Myocyte (in vitro differentiated cells): Measurements from ENCODE around the gene USP8. TPM values are rescaled to one million over a fixed set of nuclear protein-coding genes. Genes with fewer than 3 reads are reported as not detected.
A peak's percentile ranks its signal among the peaks of the same experiment; 100 is the strongest.

Source experiments
- DNase-seq: peaks from one replicate; pipeline ENCODE4 v3.0.0-alpha.2; 2012; ENCODE audit warnings: low read depth
- total RNA-seq: library from RNA; depleted of rRNA; stranded (reverse); fragments of >200 nt; gene quantifications from 2 replicates; pipeline ENCODE4 v1.2.3, GENCODE V29; 2014

Gene USP8
- total RNA-seq, 1 donor from 2014 or later: 50.5 TPM

DNA sequence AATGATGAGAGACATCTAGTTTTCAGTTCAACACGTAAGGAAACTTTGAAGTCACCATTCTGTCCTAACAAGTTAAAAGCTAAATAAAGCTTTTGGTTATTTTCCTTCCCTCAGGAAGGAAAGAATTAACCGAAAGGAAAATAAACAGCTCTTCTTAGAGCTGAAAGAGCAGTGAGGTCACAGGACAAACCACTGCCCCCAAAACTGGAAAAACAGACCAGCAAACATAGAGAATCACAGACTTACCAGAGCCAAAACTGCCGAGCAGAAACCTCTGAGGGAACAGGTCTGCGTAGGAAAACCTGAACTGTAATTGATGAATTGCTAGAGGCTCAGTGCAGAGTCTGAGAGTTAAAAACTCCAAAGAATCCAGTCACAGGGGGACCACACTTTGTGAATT lies 107.6 kb downstream of the USP8 start:
- no peak for DNase-seq

DNA sequence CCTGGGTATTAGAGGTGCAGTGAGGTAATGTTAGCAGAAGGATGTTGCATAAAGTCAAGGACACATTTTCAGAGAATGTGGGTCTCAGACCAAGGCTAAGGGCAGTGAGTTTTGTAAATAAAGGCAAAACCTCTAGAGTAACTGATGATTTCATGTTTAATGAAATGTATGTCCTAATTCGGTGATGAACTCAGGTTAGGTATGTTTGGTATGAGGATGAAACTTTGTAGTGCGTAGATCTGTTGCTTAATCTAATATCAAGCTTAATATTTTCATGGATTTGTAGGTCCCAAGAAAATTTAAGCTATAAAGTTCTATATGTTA lies 118.6 kb downstream of the USP8 start:
- no peak for DNase-seq

DNA sequence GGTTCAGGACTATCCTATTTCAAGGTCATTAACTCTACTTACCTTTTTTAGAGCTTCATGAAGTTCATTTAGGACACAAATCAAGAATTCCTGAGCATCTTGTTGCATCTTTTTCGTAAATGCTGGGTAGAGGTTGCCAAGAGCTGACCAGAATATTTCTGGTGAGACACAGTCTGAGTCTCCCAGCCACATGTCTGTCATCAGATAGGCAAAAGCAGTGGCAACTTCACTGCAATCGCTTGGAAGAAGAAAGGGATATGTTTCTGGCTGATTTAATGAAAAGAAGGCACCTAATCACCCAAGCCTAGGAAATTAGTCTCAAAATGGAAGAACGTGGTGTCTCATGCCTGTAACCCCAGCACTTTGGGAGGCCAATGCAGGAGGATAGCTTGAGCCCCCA lies 119.4 kb downstream of the USP8 start:
- peak; percentile 8 for DNase-seq

DNA sequence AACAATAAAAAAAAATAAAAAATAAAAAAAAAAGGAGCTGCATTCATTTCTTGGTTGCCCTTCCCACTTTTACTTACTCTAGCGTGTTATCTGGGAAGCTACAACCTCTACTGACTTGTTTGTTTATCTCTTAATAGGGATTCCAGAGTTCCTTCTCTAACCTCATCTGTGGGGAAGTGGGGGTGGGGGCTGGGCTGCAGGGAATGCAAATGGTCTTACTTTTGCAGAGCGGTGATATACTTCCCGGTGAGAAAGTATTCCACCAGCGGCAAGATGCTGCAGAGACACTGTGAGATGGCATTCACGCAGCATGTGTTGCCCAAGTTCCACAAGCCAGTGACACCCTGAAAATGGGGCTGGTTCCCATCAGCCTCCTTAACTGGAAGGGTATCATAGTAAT lies 120.2 kb downstream of the USP8 start:
- DNase-seq: no peak

DNA sequence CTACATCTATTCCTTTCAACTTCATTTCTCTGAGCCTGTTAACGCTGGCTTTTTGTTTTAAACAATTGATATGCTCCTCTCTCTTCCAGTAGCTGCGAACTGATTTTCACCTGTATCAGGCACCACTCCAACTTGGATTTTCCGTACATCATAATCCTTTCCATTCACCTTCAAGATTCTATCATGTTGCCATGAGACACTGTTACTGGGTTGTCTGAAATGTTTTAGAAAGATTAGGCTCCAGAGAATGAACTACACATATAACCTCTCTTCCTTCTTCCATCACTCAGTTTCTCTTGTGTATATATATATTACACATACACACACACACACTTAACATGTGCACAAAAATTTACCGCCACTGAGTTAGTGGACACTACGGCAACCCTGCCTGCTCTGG lies 122.4 kb downstream of the USP8 start, which contains the start of gene USP50:
TSS of gene USP50 (minus strand) at position 101 of the 400 bp plus-strand sequence. CDS start 141 bp downstream, outside the sequence.
- DNase-seq: no peak

DNA sequence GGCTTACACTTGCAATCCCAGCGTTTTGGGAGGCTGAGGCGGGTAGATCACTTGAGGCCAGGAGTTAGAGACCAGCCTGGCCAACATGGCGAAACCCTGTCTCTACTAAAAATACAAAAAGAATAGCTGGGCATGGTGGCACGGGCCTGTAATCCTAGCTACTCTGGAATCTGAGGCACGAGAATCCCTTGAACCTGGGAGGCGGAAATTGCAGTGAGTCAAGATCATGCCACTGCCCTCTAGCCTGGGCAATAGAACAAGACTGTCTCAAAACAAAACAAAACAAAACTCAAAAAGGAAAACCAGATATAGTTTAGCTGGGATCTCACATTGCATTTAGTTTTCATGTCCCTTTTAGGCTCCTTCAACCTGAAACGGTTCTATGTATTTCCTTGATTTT lies 125.1 kb downstream of the USP8 start:
- DNase-seq: no peak

- no peak for DNase-seq
Observed at GRCh38 chr15:50552238-50552637, 128.0 kb downstream of the USP8 start.

DNA sequence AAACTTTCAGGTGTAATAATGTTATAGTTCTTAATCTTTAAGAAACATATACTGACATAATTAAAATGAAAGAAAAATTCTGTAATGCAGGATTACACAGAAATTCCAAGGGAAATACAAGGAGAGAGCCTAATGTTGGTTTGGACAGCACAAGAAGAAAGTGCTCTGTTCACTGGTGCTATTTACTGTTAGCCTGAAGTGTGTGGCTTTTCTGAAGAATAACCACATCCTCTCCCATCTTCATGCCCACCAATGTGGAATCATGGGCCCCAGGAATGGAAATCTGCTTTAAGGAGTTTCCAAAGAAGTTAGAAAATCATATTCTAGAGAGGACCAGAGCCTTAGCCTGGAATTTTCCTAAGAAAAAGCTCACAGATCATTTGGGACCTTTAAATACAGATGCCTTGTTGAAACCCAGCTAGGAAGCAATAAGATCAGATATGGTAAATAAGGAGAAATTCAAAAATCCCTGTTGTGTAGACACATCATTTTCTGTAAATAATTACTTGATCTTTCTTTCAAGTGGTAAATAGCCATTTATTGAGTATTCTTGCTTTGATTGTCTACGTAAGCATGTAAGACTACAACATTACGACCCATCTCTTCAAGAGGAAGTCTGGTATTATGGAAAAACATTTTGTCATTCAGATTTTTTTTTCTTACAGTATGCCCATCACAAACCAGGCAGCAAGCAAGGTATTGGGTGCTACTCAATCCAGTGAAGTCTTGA lies 132.6 kb downstream of the USP8 start:
- DNase-seq: no peak

DNA sequence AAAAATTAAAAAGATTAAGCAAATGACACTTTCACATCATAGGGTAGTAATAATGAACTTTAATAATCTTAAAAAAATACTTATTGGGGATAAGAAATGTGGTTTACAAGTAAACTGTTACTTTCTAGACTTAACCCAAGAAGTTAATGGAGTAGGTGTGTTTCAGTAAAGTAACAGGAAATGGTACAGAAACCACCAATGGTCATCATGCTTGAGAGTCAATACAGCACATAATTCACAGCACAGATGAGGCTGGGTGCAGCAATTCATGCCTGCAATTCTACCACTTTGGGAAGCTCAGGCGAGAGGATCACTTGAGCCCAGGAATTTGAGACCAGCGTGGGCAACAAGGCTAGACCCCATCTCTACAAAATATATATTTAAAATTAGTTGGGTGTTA lies 133.8 kb downstream of the USP8 start:
- DNase-seq: no peak

- no peak for DNase-seq
Observed at GRCh38 chr15:50562735-50563640, 138.8 kb downstream of the USP8 start.

- DNase-seq: no peak
Observed at GRCh38 chr15:50563756-50564155, 139.6 kb downstream of the USP8 start.

Other genes starting within 250 kb of the USP8 start
- not detected in 2 replicates for gene SLC27A2, start 242.2 kb upstream of the USP8 start, total RNA-seq
- gene HDC, start 158.7 kb upstream of the USP8 start, total RNA-seq: not detected in 2 replicates
- 20.1 and 29.2 TPM in 2 replicates for gene GABPB1, start 69.2 kb upstream of the USP8 start, total RNA-seq
- gene USP50, start 122.3 kb downstream of the USP8 start, total RNA-seq: not detected in 2 replicates